G401.6 (cell line): ENCODE measurements around the gene PHETA1.
"Not testable (repeated sequence)": the region's sequence is repeated elsewhere in the genome, so short reads cannot be mapped to it uniquely, and the experiment has no call there.

Experiments used
- FAIRE-seq: peaks from 2 replicates; lab custom pipeline; 2012; peaks lifted over from hg19 to GRCh38; lab: Jason Lieb, UNC

PHETA1 gene

DNA sequence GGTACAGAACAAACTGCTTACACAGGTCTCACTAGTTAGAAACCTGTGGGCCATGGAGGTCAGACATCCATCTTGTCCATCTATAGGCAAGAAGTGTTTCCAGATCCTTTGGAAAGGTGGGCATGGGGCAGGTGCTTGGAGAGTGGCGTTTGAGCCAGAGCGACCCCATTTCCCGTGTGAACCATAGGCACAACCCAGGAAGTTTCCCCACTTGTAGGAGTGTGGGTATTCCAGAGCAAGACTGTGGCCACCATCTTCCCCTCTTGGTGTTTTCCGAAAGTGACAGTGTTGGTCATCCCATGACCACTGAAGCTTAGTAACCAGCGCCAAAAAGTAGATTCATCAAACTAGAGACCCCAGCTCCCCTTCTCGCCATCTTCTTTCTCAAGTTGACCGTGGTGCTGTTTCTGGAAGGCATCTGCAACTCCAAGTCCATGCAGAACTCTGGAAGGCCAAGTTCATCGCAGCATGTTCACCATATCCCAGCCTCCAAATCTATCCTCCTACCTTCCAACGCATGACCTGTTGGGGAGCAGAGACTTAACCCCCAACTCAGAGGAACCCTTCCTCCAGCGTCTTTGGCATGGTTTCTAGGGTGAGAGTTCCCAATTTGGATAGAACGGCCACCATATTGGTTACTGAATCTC is 19.7 kb downstream of the PHETA1 start:
- no peak for FAIRE-seq

GRCh38 chr12:111347891-111348644 is 20.8 kb downstream of the PHETA1 start:
- no peak for FAIRE-seq

DNA sequence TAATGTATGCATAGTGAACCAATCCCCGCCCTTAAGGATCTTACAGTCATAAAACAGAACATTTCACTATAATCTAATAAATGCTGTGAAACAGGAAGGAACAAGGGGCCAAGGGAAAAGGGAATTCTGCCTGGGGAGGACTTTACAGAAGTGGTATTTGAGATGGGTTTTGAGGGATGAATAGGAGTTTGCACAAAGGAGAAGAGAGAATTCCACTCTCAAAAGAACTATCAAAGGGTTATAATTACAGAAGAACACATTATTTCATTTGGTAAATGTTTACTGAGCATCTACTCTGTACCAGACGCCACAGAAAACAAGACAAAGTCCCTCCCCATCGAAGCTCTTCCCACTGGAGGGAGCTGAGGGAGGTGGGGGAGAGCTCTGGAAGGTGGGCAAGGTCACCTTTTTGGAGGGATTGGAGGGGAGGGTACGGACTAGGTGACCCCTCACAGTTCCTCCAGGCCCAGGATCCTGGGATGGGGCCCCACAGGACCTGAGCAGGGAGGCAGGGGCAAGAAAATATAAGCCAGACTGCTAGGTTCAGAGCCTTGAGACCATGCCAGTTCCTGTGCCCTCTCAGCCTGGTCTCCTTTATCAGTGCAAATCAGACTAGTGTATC is 24.5 kb downstream of the PHETA1 start:
- FAIRE-seq: no peak

DNA sequence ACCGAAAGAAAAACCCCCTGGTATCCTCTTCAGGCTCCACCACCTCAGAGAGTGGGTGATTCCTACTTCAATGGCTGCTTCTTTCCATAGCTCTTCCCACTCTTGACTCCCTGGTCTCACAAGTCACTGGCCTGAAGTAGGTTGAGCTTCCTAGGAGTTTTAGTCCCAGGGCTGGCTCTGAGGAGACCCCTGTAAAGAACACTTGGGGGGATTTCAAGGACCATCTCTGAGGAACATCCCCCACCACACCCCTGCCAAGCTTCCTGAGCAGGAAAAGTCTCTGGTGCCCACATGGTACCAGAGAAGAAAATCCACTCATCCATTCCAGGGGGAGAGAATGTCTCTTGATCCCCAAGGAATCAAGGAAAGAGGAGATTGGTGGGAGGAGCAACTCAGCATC is 25.7 kb downstream of the PHETA1 start:
- no peak for FAIRE-seq

DNA sequence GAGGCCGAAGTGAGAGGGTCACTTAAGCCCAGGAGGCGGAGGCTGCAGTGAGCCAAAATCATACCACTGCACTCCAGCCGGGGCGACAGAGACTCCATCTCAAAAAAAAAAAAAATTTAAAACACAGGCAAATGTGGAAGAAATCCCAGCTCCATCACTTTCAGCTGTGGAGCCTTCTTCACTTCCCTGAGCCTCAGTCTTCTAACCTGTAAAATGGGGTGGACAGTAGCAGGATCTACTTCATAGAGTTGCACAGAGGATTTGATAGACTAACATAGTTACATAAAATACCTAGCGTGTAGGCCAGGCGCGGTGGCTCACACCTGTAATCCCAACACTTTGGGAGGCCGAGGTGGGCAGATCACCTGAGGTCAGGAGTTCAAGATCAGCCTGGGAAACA is 26.5 kb downstream of the PHETA1 start:
- no peak for FAIRE-seq

GRCh38 chr12:111341426-111342065 is 27.3 kb downstream of the PHETA1 start:
- FAIRE-seq: no peak

GRCh38 chr12:111340680-111341079 is 28.2 kb downstream of the PHETA1 start:
- not testable (repeated sequence) for FAIRE-seq

DNA sequence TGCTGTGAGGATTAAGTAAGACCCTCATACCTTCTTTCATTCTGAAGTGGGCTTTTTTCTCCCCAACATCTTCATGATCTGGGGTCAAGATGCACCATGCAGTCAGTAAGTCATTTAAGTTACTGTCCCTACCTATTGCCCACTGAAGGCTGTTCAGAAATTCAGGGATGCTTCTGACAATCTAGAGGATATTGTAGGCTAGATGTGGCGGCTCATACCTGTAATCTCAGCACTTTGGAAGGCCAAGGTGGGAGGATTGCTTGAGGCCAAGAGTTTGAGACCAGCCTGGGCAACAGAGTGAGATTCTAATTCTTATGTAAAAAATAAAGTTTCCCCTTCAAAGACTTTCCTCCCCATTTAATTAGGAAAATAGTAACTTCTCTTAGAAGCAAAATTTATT is 28.7 kb downstream of the PHETA1 start:
- FAIRE-seq: no peak

DNA sequence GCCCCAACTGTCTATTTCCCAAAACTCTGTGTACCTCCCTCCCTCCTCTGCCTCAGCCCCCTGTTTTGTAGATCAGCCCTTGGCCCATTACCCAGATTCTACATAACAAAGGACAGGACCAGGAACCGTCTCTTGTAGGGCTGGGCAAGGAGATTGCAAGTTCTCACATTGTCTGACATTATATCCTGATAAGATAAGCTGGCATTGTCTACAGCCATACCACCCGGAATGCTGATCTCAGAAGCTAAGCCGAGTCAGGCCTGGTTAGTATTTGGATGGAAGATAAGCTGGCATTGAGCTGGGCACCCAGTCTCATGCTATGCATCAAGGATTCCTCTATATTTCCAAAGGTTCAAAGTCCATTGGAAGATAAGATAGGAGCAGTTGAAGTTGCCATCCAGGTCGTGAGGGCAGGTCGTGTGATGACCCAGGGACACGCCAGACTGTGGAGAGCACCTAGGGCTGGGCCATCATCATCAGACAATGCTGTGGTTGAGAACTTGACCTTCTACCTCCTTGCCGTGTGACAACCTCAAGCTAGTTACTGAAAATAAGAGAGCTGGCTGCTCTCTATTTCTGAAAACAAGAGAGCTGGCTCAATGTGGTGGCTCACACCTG is 29.5 kb downstream of the PHETA1 start:
- no peak for FAIRE-seq

DNA sequence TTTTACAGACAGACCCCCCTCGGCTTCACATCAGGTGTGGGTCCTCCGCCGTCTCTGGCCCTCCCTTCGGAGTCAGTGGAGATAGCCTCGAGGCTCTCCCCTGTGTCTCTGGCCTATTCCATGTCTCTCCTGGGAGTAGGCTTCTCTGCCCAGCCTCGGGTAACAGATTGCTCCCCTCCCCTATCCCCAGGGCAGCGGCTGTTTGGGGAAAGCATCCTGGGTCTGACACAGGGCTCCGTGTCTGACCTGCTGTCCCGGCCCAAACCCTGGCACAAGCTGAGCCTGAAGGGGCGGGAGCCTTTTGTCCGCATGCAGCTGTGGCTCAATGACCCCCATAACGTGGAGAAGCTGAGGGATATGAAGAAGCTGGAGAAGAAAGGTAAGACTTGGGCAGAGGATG is 30.8 kb downstream of the PHETA1 start:
- no peak for FAIRE-seq

DNA sequence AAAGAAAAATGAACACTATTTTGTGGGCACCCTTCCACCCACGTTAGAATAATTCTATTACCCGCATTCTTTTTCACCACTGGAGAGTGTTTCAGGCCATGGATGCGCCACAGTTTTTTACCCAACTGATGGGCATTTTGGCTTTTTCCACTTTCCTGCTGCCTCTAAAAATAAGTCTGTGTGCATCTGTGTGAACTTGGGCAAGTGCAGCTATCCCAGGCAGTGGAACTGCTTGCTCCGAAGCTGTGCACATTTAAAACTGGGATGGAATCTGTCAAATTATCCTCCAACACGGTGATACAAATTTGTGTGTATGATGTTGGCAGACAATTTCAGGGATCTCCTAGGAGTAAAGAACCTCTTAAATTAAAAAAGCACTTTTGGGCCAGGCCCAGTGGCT is 31.5 kb downstream of the PHETA1 start:
- no peak for FAIRE-seq

DNA sequence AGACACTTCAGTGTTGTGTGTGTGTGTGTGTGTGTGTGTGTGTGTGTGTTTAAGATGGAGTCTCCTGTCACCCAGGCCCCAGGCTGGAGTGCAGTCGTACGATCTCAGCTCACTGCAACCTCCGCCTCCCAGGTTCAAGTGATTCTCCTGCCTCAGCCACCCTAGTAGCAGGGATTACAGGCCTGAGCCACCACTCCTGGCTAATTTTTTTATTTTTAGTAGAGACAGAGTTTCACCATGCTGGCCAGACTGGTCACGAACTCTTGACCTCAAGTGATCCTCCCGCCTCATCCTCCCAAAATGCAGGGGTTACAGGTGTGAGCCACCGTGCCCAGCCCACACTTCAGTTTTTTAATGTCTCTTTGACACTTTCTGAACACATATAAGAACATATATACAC is 32.5 kb downstream of the PHETA1 start:
- not testable (repeated sequence) for FAIRE-seq

GRCh38 chr12:111335811-111336210 is 33.1 kb downstream of the PHETA1 start:
- no peak for FAIRE-seq

GRCh38 chr12:111335301-111335700 is 33.6 kb downstream of the PHETA1 start:
- FAIRE-seq: not testable (repeated sequence)

GRCh38 chr12:111334393-111334915 is 34.4 kb downstream of the PHETA1 start:
- FAIRE-seq: no peak

- FAIRE-seq: peak; percentile 78
These were observed 37.8 kb downstream of the PHETA1 start for GRCh38 chr12:111330800-111331752.

DNA sequence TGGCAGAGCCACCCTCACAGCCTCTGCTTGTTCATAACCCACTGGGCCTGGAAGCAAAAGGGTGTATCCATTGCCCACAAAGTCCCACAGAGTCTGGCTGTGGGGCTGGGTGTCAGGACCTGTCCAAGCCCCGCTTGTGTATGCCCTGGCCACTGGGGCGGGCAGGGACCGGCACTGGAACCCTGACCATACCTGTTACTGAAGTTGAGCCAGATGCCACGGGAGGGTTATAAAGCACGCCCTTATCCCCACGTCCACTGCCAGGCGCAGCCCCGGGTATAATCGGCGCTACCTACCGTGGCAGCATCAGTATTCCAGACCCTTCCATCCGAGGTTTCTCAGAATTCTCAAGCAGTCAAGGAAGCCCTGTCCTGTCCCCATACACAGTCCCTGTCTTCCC is 40.8 kb downstream of the PHETA1 start:
- no peak for FAIRE-seq

- no peak for FAIRE-seq
These were observed 41.4 kb downstream of the PHETA1 start for GRCh38 chr12:111327474-111327873.

DNA sequence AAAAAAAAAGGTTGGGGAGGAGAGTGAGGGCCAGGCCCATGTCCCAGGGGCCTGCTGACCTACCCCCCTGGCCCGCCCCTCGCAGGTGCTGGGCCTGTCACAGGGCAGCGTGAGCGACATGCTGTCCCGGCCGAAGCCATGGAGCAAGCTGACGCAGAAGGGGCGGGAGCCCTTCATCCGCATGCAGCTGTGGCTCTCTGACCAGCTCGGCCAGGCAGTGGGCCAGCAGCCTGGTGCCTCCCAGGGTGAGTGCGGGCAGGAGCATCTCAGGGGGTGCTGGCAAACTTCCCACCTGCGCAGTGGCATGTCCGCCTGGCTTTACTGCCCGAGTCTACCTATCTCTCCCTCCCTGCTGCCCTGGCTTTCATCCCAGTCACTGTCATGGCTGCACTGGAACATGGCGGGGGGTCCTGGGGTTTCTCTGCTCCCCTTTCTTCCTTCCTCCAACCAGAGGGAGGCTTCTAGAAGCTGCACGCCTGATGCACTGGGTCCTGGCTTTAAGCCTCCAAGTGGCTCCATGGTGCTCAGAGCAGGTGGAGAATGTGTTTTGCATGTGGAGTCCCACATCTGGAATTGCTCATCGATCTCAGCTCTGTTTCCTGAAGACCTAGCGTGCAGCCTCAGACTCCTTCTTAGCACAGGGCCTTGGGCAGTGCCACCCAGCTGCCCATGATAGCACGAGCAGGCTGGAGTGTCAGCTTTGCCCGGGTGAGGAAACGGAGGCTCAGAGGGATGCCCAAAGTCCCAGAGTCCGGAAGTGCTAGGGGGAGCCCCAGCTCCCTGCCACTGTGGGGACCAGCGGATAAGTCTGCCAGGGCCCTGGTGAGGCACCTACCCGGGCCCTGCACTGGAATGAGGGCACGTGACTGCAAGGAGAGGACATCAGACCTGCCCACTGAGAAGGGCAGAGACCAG is 46.3 kb downstream of the PHETA1 start:
- FAIRE-seq: no peak

DNA sequence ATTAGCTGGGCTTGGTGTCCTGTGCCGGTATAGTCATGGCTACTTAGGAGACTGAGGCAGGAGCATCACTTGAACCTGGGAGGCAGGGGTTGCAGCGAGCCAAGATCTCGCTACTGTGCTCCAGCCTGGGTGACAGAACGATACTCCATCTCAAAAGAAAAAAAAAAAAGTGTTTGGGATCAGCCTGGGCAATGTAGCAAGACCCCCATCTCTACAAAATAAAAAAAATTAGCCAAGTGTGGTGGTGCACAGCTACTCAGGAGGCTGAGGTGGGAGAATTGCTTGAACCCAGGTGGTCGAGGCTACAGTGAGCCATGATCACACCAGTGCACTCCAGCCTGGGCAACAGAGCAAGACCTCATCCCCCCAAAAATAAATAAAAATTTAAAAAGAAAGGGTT is 47.6 kb downstream of the PHETA1 start:
- FAIRE-seq: no peak
